HG02610 (cell line): ENCODE measurements around the gene ST8SIA1.

Experiments used
- ATAC-seq: cut with Tn5 transposase; IDR thresholded peaks from one replicate; pipeline ENCODE4 v1.9.1; 2021; ENCODE audit warnings: mild to moderate bottlenecking, moderate library complexity; ENCODE audit not compliant: unreplicated experiment

Gene ST8SIA1

DNA sequence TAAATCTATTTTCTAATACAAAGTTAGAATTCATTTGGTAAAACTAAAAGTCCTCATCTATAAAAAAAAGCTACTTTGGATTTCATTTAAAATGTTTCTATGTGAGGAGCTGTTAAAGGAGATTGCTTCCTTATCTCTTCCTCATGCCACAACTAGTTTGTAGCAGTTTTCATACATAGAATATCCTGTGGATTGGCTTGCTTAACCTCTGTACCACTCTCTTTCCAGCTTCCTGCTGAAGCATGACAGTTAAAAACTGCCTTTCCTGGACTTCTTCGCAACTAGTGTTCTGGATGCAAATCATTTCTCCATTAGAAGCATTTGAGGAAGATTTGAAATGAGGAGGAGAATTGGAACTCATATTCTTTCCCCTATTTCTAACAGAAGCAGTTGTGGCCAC is 49.6 kb downstream of the ST8SIA1 start:
- no peak for ATAC-seq

DNA sequence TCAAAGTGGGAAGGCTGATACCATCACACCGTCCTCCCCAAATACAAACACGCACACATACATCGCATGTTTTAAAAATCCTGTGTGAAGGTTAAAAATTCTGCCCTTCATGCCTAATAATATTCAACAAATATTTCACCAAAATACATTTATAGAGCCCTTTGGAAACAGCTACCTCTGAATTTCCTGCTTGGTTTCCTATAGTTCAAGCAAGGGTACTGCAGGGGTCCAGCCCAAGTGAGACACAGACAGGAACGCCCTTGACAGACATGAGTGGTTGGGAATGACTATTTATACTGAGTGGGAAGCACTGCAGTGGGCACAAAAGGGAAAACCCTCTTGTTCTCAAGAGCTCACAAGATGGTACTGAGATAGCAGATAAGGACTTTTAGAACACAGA is 51.0 kb downstream of the ST8SIA1 start:
- no peak for ATAC-seq

- no peak for ATAC-seq
Observed at GRCh38 chr12:22283006-22283506, 51.5 kb downstream of the ST8SIA1 start.

DNA sequence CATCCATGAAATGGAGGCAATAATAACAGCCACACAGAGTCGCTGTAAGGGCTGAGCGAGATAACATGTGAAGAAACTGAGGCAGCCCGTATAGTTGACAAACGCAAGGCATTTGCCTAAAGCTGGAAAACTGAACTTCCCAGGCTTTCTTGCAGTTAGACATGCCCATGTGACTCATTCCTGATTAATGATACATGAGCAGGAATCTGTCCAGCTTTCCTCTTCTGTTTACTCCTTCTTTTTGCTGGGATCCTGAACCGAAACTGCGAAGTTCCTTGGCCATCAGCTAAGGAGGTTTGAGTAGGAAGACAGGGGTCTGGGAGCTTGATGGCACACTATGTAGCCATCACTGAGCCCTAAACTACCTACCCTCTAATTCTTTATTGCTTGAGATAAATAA is 52.2 kb downstream of the ST8SIA1 start:
- no peak for ATAC-seq

DNA sequence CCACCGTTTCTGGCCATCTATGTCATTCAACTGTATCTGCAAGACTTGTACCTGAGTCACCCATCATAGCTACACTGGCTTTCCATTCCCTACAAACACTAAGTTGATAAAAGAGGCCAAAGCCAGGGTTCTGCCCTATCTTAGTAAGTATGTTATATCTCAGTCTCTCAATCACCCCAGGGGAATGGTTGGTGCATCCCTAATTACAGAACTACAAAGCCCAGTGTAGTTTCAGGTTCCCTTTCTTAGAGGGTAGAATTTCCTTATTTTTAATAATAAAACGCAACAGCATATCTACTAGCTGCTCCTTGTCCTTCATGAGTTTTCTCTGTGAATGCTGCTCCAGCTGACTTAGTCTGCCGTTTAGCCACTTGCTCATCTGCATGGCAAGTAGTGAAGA is 57.6 kb downstream of the ST8SIA1 start:
- ATAC-seq, result no peak

DNA sequence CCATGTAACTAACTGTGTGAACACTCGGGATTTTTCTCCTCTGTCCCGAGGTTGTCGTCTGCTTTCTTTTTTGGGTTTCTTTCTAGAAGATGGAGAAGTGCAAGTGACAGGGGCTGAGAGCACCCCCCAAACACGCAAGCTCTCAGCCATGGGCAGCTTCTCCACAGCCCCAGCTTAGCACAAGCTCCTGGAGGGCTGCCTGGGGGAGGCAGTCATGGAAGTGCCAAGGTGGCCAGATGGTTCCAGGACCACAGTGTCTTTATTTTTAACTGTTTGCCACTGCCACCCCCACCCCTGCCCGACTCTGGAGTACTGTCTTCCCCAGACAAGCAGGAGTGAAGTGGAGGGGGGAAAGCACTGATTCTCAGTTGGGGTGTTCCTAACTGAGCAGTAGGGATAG is 58.2 kb downstream of the ST8SIA1 start:
- ATAC-seq, result no peak

GRCh38 chr12:22275843-22276242 is 58.7 kb downstream of the ST8SIA1 start:
- no peak for ATAC-seq

GRCh38 chr12:22272335-22273151 is 62.0 kb downstream of the ST8SIA1 start:
- ATAC-seq, result no peak

GRCh38 chr12:22271023-22271422 is 63.5 kb downstream of the ST8SIA1 start:
- ATAC-seq, result no peak

DNA sequence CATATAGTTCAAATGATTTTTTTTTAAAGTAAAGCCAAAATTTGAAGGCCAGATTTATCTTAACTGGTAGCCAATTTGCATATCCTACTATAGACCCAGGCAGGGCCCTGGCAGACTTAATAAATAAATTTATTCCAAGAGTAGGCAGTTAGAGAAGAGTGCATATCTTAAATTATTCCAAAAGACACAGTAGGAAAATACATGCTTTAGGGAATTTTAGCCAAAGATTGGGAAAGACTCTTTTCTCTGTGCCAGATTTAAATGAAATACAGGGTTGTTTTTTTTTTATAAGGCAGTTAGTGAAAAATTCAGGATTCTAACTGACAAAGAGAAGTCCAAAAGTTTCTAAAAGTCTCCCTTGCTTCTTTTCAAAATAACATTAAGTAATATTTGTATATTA is 65.5 kb downstream of the ST8SIA1 start:
- ATAC-seq, result no peak

GRCh38 chr12:22268406-22268805 is 66.1 kb downstream of the ST8SIA1 start:
- ATAC-seq, result no peak

DNA sequence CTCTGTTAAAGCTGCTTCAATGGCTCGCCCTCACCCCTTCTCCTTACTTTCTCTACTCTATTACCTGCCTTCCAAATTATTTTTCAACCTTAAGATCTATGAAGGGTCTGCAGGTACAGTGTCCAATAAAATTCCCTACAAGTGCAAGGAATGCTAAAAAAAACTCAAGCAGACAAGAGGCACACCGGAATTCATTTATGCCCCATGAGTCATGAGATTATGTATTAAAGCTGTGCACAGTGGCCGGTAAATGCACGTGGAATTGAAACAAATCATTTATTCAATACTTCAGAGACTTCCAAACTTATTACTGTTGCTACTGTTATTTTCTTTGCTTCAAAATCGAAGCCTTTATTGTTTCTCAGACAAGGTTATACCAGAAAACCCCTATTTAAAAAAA is 68.4 kb downstream of the ST8SIA1 start:
- ATAC-seq, result no peak

DNA sequence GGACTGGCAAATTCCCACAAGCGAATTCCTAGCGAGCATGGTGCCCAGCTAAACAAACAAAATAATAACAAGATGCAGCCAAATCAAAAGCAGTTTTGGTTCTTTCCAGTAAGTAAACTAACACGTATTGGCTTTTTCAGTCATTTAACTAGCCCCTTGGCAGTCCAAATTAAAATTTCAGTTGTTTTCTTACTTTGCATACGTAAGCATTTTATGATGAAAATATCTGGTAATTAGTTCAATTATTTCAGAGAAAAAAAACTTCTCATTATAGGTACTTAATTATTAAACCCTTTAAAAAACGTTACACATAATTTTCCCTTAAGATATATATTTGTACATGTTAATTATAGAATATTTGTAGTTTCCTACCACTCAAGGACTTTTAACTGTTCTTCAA is 70.1 kb downstream of the ST8SIA1 start:
- ATAC-seq, result no peak

DNA sequence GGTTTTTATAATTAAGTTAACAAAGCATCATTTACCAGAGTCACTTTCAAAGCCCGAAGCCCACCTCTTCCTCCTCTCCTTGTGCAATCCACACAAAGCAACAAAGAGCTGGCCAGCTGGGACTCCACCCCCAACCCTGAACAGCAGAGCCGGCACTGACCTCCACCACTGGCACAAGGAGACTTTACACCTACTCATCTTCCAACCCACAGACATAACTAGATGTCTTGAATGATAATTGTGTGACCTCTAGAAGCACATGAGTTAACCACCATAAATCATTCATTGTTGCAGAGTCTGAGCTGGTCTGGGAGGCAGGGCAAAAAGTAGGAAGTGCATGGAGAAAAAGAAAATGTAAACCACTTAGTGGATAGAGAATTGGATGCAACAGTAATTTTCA is 72.2 kb downstream of the ST8SIA1 start:
- ATAC-seq, result no peak

GRCh38 chr12:22257100-22257499 is 77.4 kb downstream of the ST8SIA1 start:
- no peak for ATAC-seq

GRCh38 chr12:22256605-22257004 is 77.9 kb downstream of the ST8SIA1 start:
- ATAC-seq, result no peak

DNA sequence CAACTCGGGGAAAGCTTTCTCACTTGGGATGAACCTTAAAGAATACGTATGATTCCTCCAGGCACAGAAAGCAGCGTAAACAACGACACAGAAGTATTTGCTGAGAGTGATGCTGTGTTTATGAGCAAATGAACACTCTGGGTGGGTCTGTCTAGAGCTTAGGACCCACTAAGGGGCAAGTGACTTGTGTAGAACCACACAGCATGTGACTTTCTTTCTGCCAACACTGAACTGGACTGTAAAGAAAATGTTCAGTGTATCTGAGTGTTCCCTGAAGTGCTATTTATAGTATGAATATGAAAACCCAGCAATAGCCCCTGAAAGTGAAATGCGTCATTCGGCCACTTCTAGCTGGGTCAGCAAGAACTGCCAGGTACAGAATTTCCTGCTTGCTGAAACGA is 78.5 kb downstream of the ST8SIA1 start:
- ATAC-seq, result no peak

DNA sequence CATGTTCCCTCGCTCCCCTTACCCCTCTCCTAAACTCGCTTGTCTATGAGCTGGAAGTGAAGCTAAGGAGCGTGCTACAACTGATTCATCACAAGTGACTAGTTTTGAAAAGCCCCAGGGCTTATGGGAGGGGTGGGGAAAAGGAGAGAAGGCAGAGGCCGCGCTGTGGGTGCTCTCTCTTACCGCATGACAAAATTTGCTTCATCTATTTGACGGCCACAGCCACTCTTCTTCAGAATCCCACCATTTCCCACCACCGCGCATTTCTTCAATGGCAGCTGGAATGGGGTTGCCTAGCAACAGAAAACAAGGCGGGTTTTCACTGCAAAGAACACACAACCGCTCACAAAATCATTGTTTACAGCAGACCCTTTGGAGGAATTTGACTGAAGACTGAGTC is 79.4 kb downstream of the ST8SIA1 start:
- no peak for ATAC-seq

- no peak for ATAC-seq
Observed at GRCh38 chr12:22254478-22254877, 80.0 kb downstream of the ST8SIA1 start.

- no peak for ATAC-seq
Observed at GRCh38 chr12:22252057-22252456, 82.5 kb downstream of the ST8SIA1 start.

DNA sequence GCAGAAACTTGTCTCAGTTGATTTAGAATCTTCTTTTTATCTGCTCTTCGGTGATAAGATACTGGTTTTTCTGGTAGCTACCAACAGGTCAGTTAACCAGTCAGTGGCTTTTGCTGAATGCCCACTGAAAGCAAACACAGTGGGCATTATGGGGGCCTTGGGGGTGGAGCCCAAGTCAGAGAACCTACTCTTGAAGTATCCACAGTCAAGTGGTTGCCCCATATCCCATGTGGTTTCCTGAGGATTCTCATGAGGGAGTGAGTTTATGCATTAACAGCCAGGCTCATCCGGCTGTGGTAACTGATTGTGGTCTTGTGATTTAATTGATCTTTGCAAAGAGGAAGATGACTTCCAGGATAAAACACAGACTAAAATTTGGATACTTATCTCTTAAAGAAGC is 83.7 kb downstream of the ST8SIA1 start:
- no peak for ATAC-seq

- ATAC-seq, result no peak
Observed at GRCh38 chr12:22248571-22249115, 85.9 kb downstream of the ST8SIA1 start.

GRCh38 chr12:22248121-22248520 is 86.4 kb downstream of the ST8SIA1 start:
- no peak for ATAC-seq
